Natural killer cell (primary cell): ENCODE results near the gene ZBTB46. TPM values are rescaled to one million over a fixed set of nuclear protein-coding genes. Genes with fewer than 3 reads are reported as not detected.
A peak's percentile ranks its signal among the peaks of the same experiment; 100 is the strongest.

Experiments used
- ATAC-seq, 3 donors: fragments of 150-1000 bp in 2 of 3; fragments of 200-7000 bp in 1 of 3; cut with Tn5 transposase; 1 replicate in 1 of 3; 2 replicates in 2 of 3; pipeline ENCODE4 v1.10.0; 2021; ENCODE audit warnings: mild to moderate bottlenecking in 2 of 3, moderate library complexity in 2 of 3
- DNase-seq, 2 donors: peaks; one replicate each; pipeline versions ENCODE4 v3.0.0 to v3.0.0-alpha.2; 2013 to 2021; ENCODE audit warnings: mixed read lengths in 1 of 2
- H3K27ac ChIP-seq: one replicate; pipeline ENCODE4 v1.5.1; 2013; ENCODE audit warnings: mild to moderate bottlenecking, low read length
- H3K27me3 ChIP-seq: one replicate; pipeline ENCODE4 v1.6.1; 2013; ENCODE audit warnings: low read length; ENCODE audit not compliant: control insufficient read depth, insufficient read depth
- H3K36me3 ChIP-seq: one replicate; pipeline ENCODE4 v1.6.1; 2013; ENCODE audit warnings: low read length; ENCODE audit not compliant: control insufficient read depth, insufficient read depth
- H3K4me1 ChIP-seq: one replicate; pipeline ENCODE4 v1.6.1; 2013; ENCODE audit warnings: low read length; ENCODE audit not compliant: control insufficient read depth, insufficient read depth
- H3K4me3 ChIP-seq: one replicate; pipeline ENCODE4 v1.5.1; 2013; ENCODE audit warnings: low read length
- H3K9me3 ChIP-seq: one replicate; pipeline ENCODE4 v1.6.1; 2013; ENCODE audit warnings: low read length; ENCODE audit not compliant: control insufficient read depth, insufficient read depth
- H3K27ac Mint-ChIP-seq, 2 donors: one replicate each; pipeline ENCODE4 v1.8.0; 2022; ENCODE audit warnings: mild to moderate bottlenecking in 2 of 2, mixed read lengths in 2 of 2, moderate library complexity in 1 of 2
- H3K27me3 Mint-ChIP-seq, 2 donors: one replicate each; pipeline ENCODE4 v1.8.0; 2022; ENCODE audit warnings: low read depth in 2 of 2, mixed read lengths in 2 of 2
- H3K36me3 Mint-ChIP-seq: one replicate; pipeline ENCODE4 v1.8.0; 2022; ENCODE audit warnings: mixed read lengths
- H3K4me1 Mint-ChIP-seq, 2 donors: one replicate each; pipeline ENCODE4 v1.8.0; 2022; ENCODE audit warnings: mixed read lengths in 2 of 2
- H3K4me3 Mint-ChIP-seq: one replicate; pipeline ENCODE4 v1.8.0; 2022; ENCODE audit warnings: mild to moderate bottlenecking, moderate library complexity, mixed read lengths
- H3K9me3 Mint-ChIP-seq, 2 donors: one replicate each; pipeline ENCODE4 v1.8.0; 2022; ENCODE audit warnings: mixed read lengths in 2 of 2
- CTCF ChIP-seq: fragments of 200-600 bp; IDR thresholded peaks from one replicate; pipeline ENCODE4 v1.8.0; 2022; ENCODE audit warnings: antibody characterized with exemption
- whole genome bisulfite sequencing: methylation state at CpG from one replicate; pipeline ENCODE4 v1.1.7; 2013; ENCODE audit warnings: missing lambda C conversion rate; ENCODE audit not compliant: insufficient coverage; 5-methylcytosine and 5-hydroxymethylcytosine counted together
- intact Hi-C: fragments of 100-400 bp; cut with micrococcal nuclease; formaldehyde crosslinking; loops from one replicate; pipeline ENCODE4 v1.14.2; 2022
- total RNA-seq, 4 donors: library from RNA; stranded (reverse); fragments of 120-200 nt in 1 of 4; gene quantifications; one replicate each; pipeline versions ENCODE4 v1.2.3 to v1.2.4, GENCODE V29; 2013 to 2022

ZBTB46 gene
- total RNA-seq, 3 donors from 2014 or later (not counting 1 experiment from before 2014, with no cell fraction given), result 1.1 TPM

GRCh38 chr20:63765082-63765873 is 65.8 kb downstream of the ZBTB46 start:
- no peak overlapping the region for H3K4me3 Mint-ChIP-seq
- intact Hi-C loops, result no loop called here
- H3K9me3 ChIP-seq, result no peaks in the 10 kb centered on the region
- TF ChIP-seq CTCF, result no peak
- H3K4me1 Mint-ChIP-seq, result no peaks in the 10 kb centered on the region
- H3K27me3 ChIP-seq, result no peaks in the 10 kb centered on the region
- no peak overlapping the region for H3K4me3 ChIP-seq
- no peaks in the 10 kb centered on the region for H3K4me1 ChIP-seq
- H3K36me3 ChIP-seq, result no peaks in the 10 kb centered on the region
- no peak overlapping the region for H3K27ac ChIP-seq
- no peaks in the 10 kb centered on the region for H3K27me3 Mint-ChIP-seq
- H3K27ac Mint-ChIP-seq, result no peak overlapping the region
- H3K9me3 Mint-ChIP-seq, result no peaks in the 10 kb centered on the region
- DNase-seq, result no peak
- no peak for ATAC-seq
- WGBS, result 85% methylated on average over 16 of the region's 16 CpGs
- H3K36me3 Mint-ChIP-seq, result no peaks in the 10 kb centered on the region

- Histone ChIP-seq H3K36me3 (no peaks in the 10 kb centered on the region), H3K27me3 (no peaks in the 10 kb centered on the region), H3K9me3 (no peaks in the 10 kb centered on the region), H3K4me1 (peaks cover 9% of the 10 kb centered on the region), H3K4me3 (no peak overlapping the region), H3K27ac (no peak overlapping the region)
- DNase-seq (no peak), ATAC-seq (no peak)
- WGBS, result 84% methylated on average over 4 of the region's 7 CpGs
- Mint-ChIP-seq H3K4me3 (no peak overlapping the region), H3K27me3 (no peaks in the 10 kb centered on the region), H3K4me1 (peaks cover 17 to 34% of the 10 kb centered on the region in 2 donors), H3K36me3 (no peaks in the 10 kb centered on the region), H3K9me3 (no peaks in the 10 kb centered on the region), H3K27ac (no peak overlapping the region)
- intact Hi-C loops, result no loop called here
- no peak for TF ChIP-seq CTCF
Observed at GRCh38 chr20:63759377-63759901, 71.6 kb downstream of the ZBTB46 start.

- intact Hi-C loops, result no loop called here
- peak overlapping the region; percentile 17 to 42 for H3K27ac Mint-ChIP-seq
Observed at GRCh38 chr20:63758152-63758551, 72.9 kb downstream of the ZBTB46 start.

More at GRCh38 chr20:63758152-63758551, 72.9 kb downstream of the ZBTB46 start:
- H3K36me3 ChIP-seq, result no peaks in the 10 kb centered on the region
- H3K4me1 ChIP-seq, result peaks cover 9% of the 10 kb centered on the region
- no peaks in the 10 kb centered on the region for H3K9me3 ChIP-seq
- no peaks in the 10 kb centered on the region for H3K27me3 ChIP-seq
- Mint-ChIP-seq H3K4me1 (peaks cover 17 to 43% of the 10 kb centered on the region in 2 donors), H3K9me3 (no peaks in the 10 kb centered on the region), H3K27me3 (no peaks in the 10 kb centered on the region), H3K36me3 (no peaks in the 10 kb centered on the region), H3K4me3 (no peak overlapping the region)
- TF ChIP-seq CTCF, result no peak
- DNase-seq, result no peak
- no peak for ATAC-seq
- H3K27ac ChIP-seq, result no peak overlapping the region
- WGBS, result 79% methylated on average over 5 of the region's 7 CpGs
- no peak overlapping the region for H3K4me3 ChIP-seq
